Measurements from ENCODE around the gene AFAP1.

The AFAP1 gene

GRCh38 chr4:7792616-7793015 lies 147.0 kb downstream of the AFAP1 start:
- no peak overlapping the region for H3K4me2 ChIP-seq (ENCODE audit: low read depth, low read length, poor library complexity, severe bottlenecking)

GRCh38 chr4:7790999-7791398 lies 148.7 kb downstream of the AFAP1 start:
- Histone ChIP-seq H3K4me1 (ENCODE audit: insufficient read depth, low read length, poor library complexity, severe bottlenecking) (no peaks in the 10 kb centered on the region), H3K4me3 (ENCODE audit: low read length, poor library complexity, severe bottlenecking) (no peak overlapping the region), H3K27me3 (ENCODE audit: insufficient read depth, low read length, poor library complexity, severe bottlenecking) (no peaks in the 10 kb centered on the region), H3K9me3 (ENCODE audit: insufficient read depth, low read depth, low read length) (no peaks in the 10 kb centered on the region), H3K9ac (ENCODE audit: low read depth, low read length, poor library complexity, severe bottlenecking) (no peak overlapping the region), H3K9me2 (replicated peaks; ENCODE audit: low read depth, low read length) (no peaks in the 10 kb centered on the region), H3K4me2 (ENCODE audit: low read depth, low read length, poor library complexity, severe bottlenecking) (no peak overlapping the region), H3F3A (ENCODE audit: low read depth) (no peaks in the 10 kb centered on the region), H4K20me1 (ENCODE audit: insufficient read depth, low read length, poor library complexity, severe bottlenecking) (no peaks in the 10 kb centered on the region), H2AFZ (ENCODE audit: low read length) (no peak overlapping the region), H3K36me3 (ENCODE audit: insufficient read depth, low read length) (no peaks in the 10 kb centered on the region), H3K79me2 (ENCODE audit: insufficient read depth, low read length) (no peaks in the 10 kb centered on the region)
- TF ChIP-seq EZH2phosphoT487 (IDR thresholded peaks at IDR 0.05; ENCODE audit: borderline replicate concordance), result no peak
- TF ChIP-seq, protein P1, sequence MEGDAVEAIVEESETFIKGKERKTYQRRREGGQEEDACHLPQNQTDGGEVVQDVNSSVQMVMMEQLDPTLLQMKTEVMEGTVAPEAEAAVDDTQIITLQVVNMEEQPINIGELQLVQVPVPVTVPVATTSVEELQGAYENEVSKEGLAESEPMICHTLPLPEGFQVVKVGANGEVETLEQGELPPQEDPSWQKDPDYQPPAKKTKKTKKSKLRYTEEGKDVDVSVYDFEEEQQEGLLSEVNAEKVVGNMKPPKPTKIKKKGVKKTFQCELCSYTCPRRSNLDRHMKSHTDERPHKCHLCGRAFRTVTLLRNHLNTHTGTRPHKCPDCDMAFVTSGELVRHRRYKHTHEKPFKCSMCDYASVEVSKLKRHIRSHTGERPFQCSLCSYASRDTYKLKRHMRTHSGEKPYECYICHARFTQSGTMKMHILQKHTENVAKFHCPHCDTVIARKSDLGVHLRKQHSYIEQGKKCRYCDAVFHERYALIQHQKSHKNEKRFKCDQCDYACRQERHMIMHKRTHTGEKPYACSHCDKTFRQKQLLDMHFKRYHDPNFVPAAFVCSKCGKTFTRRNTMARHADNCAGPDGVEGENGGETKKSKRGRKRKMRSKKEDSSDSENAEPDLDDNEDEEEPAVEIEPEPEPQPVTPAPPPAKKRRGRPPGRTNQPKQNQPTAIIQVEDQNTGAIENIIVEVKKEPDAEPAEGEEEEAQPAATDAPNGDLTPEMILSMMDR (conservative IDR thresholded peaks at IDR 0.05; ENCODE audit: low read length), result no peak

More at GRCh38 chr4:7792616-7793015, 147.0 kb downstream of the AFAP1 start:
- Histone ChIP-seq H3K27me3 (ENCODE audit: insufficient read depth, low read length, poor library complexity, severe bottlenecking) (no peaks in the 10 kb centered on the region), H3K79me2 (ENCODE audit: insufficient read depth, low read length) (no peaks in the 10 kb centered on the region), H4K20me1 (ENCODE audit: insufficient read depth, low read length, poor library complexity, severe bottlenecking) (no peaks in the 10 kb centered on the region), H2AFZ (ENCODE audit: low read length) (no peak overlapping the region), H3K9ac (ENCODE audit: low read depth, low read length, poor library complexity, severe bottlenecking) (no peak overlapping the region), H3K9me2 (replicated peaks; ENCODE audit: low read depth, low read length) (no peaks in the 10 kb centered on the region), H3K9me3 (ENCODE audit: insufficient read depth, low read depth, low read length) (no peaks in the 10 kb centered on the region), H3K36me3 (ENCODE audit: insufficient read depth, low read length) (no peaks in the 10 kb centered on the region), H3K4me3 (ENCODE audit: low read length, poor library complexity, severe bottlenecking) (no peak overlapping the region), H3F3A (ENCODE audit: low read depth) (no peaks in the 10 kb centered on the region), H3K4me1 (ENCODE audit: insufficient read depth, low read length, poor library complexity, severe bottlenecking) (no peaks in the 10 kb centered on the region)
- no peak for TF ChIP-seq EZH2phosphoT487 (IDR thresholded peaks at IDR 0.05; ENCODE audit: borderline replicate concordance)
- TF ChIP-seq, protein P1 (conservative IDR thresholded peaks at IDR 0.05; ENCODE audit: low read length), result no peak

- no peaks in the 10 kb centered on the region for H3K27me3 ChIP-seq (ENCODE audit: insufficient read depth, low read length, poor library complexity, severe bottlenecking)
- H3K4me1 ChIP-seq (ENCODE audit: insufficient read depth, low read length, poor library complexity, severe bottlenecking), result no peaks in the 10 kb centered on the region
- H3K9me3 ChIP-seq (ENCODE audit: insufficient read depth, low read depth, low read length), result no peaks in the 10 kb centered on the region
- no peak overlapping the region for H3K4me3 ChIP-seq (ENCODE audit: low read length, poor library complexity, severe bottlenecking)
- H3K9me2 ChIP-seq (replicated peaks; ENCODE audit: low read depth, low read length), result no peaks in the 10 kb centered on the region
- no peaks in the 10 kb centered on the region for H4K20me1 ChIP-seq (ENCODE audit: insufficient read depth, low read length, poor library complexity, severe bottlenecking)
- no peak overlapping the region for H3K9ac ChIP-seq (ENCODE audit: low read depth, low read length, poor library complexity, severe bottlenecking)
- H3K79me2 ChIP-seq (ENCODE audit: insufficient read depth, low read length), result no peaks in the 10 kb centered on the region
- H2AFZ ChIP-seq (ENCODE audit: low read length), result no peak overlapping the region
- H3K4me2 ChIP-seq (ENCODE audit: low read depth, low read length, poor library complexity, severe bottlenecking), result no peak overlapping the region
- H3K36me3 ChIP-seq (ENCODE audit: insufficient read depth, low read length), result no peaks in the 10 kb centered on the region
- TF ChIP-seq, protein P1 (conservative IDR thresholded peaks at IDR 0.05; ENCODE audit: low read length), result no peak
- TF ChIP-seq EZH2phosphoT487 (IDR thresholded peaks at IDR 0.05; ENCODE audit: borderline replicate concordance), result no peak
- no peaks in the 10 kb centered on the region for H3F3A ChIP-seq (ENCODE audit: low read depth)
Measured at GRCh38 chr4:7790023-7790422, 149.6 kb downstream of the AFAP1 start.

Measured in Loucy (cell line).